ENCODE measurements around the gene ZC3H7B. TPM values are rescaled to one million over a fixed set of nuclear protein-coding genes. Genes with fewer than 3 reads are reported as not detected.
"Not testable (repeated sequence)": the region's sequence is repeated elsewhere in the genome, so short reads cannot be mapped to it uniquely, and the experiment has no call there.

The ZC3H7B gene
- 41.0 TPM for polyA plus RNA-seq (2013, experiment 1 of 2)
- 41.3 TPM for polyA plus RNA-seq (2013, experiment 2 of 2)

GRCh38 chr22:41301085-41302020 is at the start of gene ZC3H7B:
Gene ZC3H7B (plus strand): TSS chr22:41301525. CDS start chr22:41320661, 19,136 bp downstream.
- Histone ChIP-seq H3K9me3 (ENCODE audit: control insufficient read depth, low read length) (no peaks in the 10 kb centered on the region), H3K4me1 (ENCODE audit: control insufficient read depth, insufficient read depth, low read length, poor library complexity, severe bottlenecking) (peaks cover 16% of the 10 kb centered on the region), H3K4me3 (ENCODE audit: extremely low read depth, insufficient read depth, low read length, poor library complexity, severe bottlenecking) (peak within 1 kb of the TSS; percentile 96), H3K27ac (ENCODE audit: low read depth, low read length, severe bottlenecking) (peak within 1 kb of the TSS; percentile 64), H3K36me3 (ENCODE audit: control insufficient read depth, insufficient read depth, low read length) (peaks cover 17% of the 10 kb centered on the region)
- WGBS, 2 experiments (ENCODE audit: insufficient coverage in 2 of 2), result 0 to 1% methylated on average over 36 to 53 of the region's 74 CpGs

DNA sequence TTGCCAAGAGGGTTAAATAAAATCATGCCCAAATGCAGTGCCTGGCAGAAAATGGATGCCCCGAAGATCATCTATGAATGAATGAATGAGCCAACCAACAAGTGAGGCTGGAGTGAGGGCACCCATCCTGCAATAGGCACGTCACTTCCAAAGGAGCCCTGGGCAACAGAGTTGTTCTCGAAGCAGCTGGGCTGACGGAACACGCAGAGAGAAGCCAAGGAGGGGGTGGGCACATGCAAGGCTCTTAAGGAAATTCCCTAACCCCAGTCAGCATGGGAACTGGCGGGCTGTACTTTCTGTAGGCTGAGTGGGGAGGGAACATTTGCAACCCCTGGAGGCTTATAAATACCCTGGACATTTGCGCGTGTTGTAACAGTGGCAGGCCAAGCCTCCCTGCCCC is 49.0 kb upstream of the ZC3H7B start:
- no peak overlapping the region for H3K27ac ChIP-seq (ENCODE audit: low read depth, low read length, severe bottlenecking)
- no peaks in the 10 kb centered on the region for H3K9me3 ChIP-seq (ENCODE audit: control insufficient read depth, low read length)
- peaks cover 97% of the 10 kb centered on the region for H3K36me3 ChIP-seq (ENCODE audit: control insufficient read depth, insufficient read depth, low read length)
- peaks cover 3% of the 10 kb centered on the region for H3K4me1 ChIP-seq (ENCODE audit: control insufficient read depth, insufficient read depth, low read length, poor library complexity, severe bottlenecking)
- WGBS, 2 experiments (ENCODE audit: insufficient coverage in 2 of 2), result 96 to 98% methylated on average over 8 of the region's 8 CpGs
- H3K4me3 ChIP-seq (ENCODE audit: extremely low read depth, insufficient read depth, low read length, poor library complexity, severe bottlenecking), result no peak overlapping the region

- Histone ChIP-seq H3K9me3 (ENCODE audit: control insufficient read depth, low read length) (no peaks in the 10 kb centered on the region), H3K4me3 (ENCODE audit: extremely low read depth, insufficient read depth, low read length, poor library complexity, severe bottlenecking) (no peak overlapping the region), H3K36me3 (ENCODE audit: control insufficient read depth, insufficient read depth, low read length) (peaks cover 95% of the 10 kb centered on the region), H3K27ac (ENCODE audit: low read depth, low read length, severe bottlenecking) (no peak overlapping the region), H3K4me1 (ENCODE audit: control insufficient read depth, insufficient read depth, low read length, poor library complexity, severe bottlenecking) (peaks cover 12% of the 10 kb centered on the region)
- WGBS, 2 experiments (ENCODE audit: insufficient coverage in 2 of 2), result 94 to 98% methylated on average over 5 of the region's 7 CpGs
Observed at GRCh38 chr22:41254230-41254629, 47.1 kb upstream of the ZC3H7B start.

DNA sequence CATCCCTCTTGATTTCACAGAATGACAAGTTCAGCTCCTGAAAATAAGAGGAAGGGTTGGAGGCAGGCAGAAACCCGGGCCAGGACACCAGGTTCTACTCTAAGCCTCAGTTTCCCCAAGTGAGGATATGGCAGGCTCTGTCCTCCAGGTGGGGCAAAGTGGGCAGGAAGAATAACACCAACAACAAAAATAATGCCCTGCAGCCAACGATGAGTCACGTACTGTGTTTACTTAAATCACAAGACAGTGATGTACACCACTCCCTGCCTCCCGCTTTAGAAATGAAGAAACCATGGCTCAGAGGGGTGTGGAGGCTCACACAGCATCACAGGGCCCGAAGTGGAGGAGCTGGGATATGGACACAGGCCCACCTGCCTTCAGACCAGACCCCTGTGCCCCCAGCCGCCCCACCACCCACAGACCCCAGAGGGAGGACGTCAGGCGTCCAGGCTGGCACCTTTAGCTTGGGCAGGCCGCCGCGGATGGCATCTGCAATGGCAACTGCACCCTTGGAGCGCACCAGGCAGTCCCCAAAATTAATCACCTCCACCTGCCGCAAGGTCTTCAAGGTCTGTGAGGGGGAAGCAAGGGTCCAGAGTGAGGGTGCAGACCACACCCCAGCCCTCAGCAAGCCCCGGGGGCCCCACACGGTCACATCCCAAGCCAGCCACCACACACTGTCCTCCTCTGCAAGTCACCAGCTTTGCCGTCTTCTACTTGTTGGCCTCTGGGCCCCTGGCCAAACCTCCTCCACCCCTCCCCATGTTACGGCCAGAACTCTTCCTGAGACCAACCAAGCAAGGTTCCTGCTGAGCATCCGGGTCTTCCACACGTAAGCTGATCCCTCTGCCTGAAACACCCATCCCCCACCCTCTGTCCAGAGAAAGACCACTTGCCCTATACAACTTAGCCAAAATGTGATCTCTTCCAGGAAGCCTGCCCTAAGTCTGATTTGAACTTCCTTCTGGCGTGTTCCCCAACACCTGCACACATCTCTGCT is 44.8 kb upstream of the ZC3H7B start:
- Histone ChIP-seq H3K9me3 (ENCODE audit: control insufficient read depth, low read length) (no peaks in the 10 kb centered on the region), H3K27ac (ENCODE audit: low read depth, low read length, severe bottlenecking) (no peak overlapping the region), H3K36me3 (ENCODE audit: control insufficient read depth, insufficient read depth, low read length) (peaks cover 95% of the 10 kb centered on the region), H3K4me3 (ENCODE audit: extremely low read depth, insufficient read depth, low read length, poor library complexity, severe bottlenecking) (no peak overlapping the region), H3K4me1 (ENCODE audit: control insufficient read depth, insufficient read depth, low read length, poor library complexity, severe bottlenecking) (peaks cover 12% of the 10 kb centered on the region)
- WGBS, 2 experiments (ENCODE audit: insufficient coverage in 2 of 2), result 85 to 86% methylated on average over 9 to 10 of the region's 20 CpGs

DNA sequence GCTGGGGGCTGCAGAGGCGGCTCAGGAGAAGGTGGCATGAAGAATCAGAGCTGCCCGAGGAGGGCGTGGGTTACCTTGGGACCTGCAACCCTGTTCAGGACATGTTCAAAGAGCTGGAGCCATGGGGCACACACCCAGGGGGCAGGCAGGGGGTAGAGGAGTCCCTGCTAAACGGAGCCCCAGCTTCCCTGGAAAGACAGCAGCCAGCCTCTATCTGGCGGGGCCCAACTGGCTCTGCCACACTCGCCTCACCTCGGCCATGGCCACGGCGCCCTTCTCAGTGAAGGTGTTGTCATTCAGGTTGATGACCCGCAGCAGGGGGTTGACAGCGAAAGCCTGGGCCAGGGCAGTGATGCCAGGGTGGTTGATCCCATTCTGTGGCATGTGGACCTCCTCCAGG is 43.6 kb upstream of the ZC3H7B start:
- Histone ChIP-seq H3K9me3 (ENCODE audit: control insufficient read depth, low read length) (no peaks in the 10 kb centered on the region), H3K4me1 (ENCODE audit: control insufficient read depth, insufficient read depth, low read length, poor library complexity, severe bottlenecking) (peaks cover 12% of the 10 kb centered on the region), H3K4me3 (ENCODE audit: extremely low read depth, insufficient read depth, low read length, poor library complexity, severe bottlenecking) (no peak overlapping the region), H3K27ac (ENCODE audit: low read depth, low read length, severe bottlenecking) (no peak overlapping the region), H3K36me3 (ENCODE audit: control insufficient read depth, insufficient read depth, low read length) (peaks cover 96% of the 10 kb centered on the region)
- 93 to 94% methylated on average over 9 to 10 of the region's 11 CpGs for WGBS, 2 experiments (ENCODE audit: insufficient coverage in 2 of 2)

DNA sequence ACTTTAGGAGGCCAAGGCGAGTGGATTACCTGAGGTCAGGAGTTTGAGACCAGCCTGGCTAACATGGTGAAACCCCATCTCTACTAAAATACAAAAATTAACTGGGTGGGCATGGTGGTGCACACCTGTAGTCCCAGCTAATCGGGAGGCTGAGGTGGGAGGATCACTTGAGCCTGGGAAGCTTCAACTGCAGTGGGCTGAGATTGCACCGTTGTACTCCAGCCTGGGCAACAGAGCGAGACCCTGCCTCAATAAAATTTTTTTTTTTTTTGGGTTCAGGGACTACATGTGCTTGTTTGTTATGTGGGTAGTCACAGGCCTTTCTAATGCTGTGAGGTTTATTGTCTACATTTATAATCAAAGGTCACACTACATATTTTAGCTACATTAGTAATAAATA is 41.6 kb upstream of the ZC3H7B start:
- H3K27ac ChIP-seq (ENCODE audit: low read depth, low read length, severe bottlenecking); H3K4me3 ChIP-seq (ENCODE audit: extremely low read depth, insufficient read depth, low read length, poor library complexity, severe bottlenecking); H3K9me3 ChIP-seq (ENCODE audit: control insufficient read depth, low read length): not testable (repeated sequence)
- 94 to 100% methylated on average over 1 to 2 of the region's 4 CpGs for WGBS, 2 experiments (ENCODE audit: insufficient coverage in 2 of 2)
- peaks cover 96% of the 10 kb centered on the region for H3K36me3 ChIP-seq (ENCODE audit: control insufficient read depth, insufficient read depth, low read length)
- peaks cover 12% of the 10 kb centered on the region for H3K4me1 ChIP-seq (ENCODE audit: control insufficient read depth, insufficient read depth, low read length, poor library complexity, severe bottlenecking)

GRCh38 chr22:41260871-41261270 is 40.5 kb upstream of the ZC3H7B start:
- 93 to 97% methylated on average over 6 to 7 of the region's 7 CpGs for WGBS, 2 experiments (ENCODE audit: insufficient coverage in 2 of 2)
- Histone ChIP-seq H3K36me3 (ENCODE audit: control insufficient read depth, insufficient read depth, low read length) (peaks cover 96% of the 10 kb centered on the region), H3K4me3 (ENCODE audit: extremely low read depth, insufficient read depth, low read length, poor library complexity, severe bottlenecking) (no peak overlapping the region), H3K27ac (ENCODE audit: low read depth, low read length, severe bottlenecking) (no peak overlapping the region), H3K9me3 (ENCODE audit: control insufficient read depth, low read length) (no peaks in the 10 kb centered on the region), H3K4me1 (ENCODE audit: control insufficient read depth, insufficient read depth, low read length, poor library complexity, severe bottlenecking) (peaks cover 12% of the 10 kb centered on the region)

- WGBS, 2 experiments (ENCODE audit: insufficient coverage in 2 of 2), result 88 to 95% methylated on average over 8 to 12 of the region's 12 CpGs
- peaks cover 12% of the 10 kb centered on the region for H3K4me1 ChIP-seq (ENCODE audit: control insufficient read depth, insufficient read depth, low read length, poor library complexity, severe bottlenecking)
- no peak overlapping the region for H3K4me3 ChIP-seq (ENCODE audit: extremely low read depth, insufficient read depth, low read length, poor library complexity, severe bottlenecking)
- H3K9me3 ChIP-seq (ENCODE audit: control insufficient read depth, low read length), result no peaks in the 10 kb centered on the region
- H3K27ac ChIP-seq (ENCODE audit: low read depth, low read length, severe bottlenecking), result no peak overlapping the region
- peaks cover 96% of the 10 kb centered on the region for H3K36me3 ChIP-seq (ENCODE audit: control insufficient read depth, insufficient read depth, low read length)
Observed at GRCh38 chr22:41261541-41262249, 39.6 kb upstream of the ZC3H7B start.

DNA sequence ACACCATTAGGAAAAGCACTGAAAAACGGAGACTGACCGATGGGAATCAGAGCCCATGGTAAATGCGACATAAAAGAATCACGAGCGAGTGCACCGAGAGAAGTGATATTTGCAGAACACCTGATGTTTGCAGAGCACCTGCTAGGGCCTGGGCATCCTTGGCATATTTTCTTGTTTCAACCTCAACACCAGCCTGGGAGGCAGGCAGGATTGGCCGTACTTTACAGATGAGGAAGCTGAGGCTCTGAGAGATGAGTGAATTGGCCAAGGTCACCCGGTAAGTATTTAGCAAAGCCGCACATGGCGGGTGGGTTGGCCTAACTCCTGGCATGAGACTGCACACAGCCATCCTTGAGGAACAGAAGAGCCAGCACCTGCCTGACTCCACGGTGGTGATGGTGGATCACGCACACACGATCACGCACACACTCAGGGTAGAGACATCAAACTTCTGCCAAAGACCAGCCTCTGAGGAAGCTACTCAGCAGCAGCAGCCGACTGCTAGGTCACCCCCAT is 39.0 kb upstream of the ZC3H7B start:
- Histone ChIP-seq H3K9me3 (ENCODE audit: control insufficient read depth, low read length) (no peaks in the 10 kb centered on the region), H3K4me3 (ENCODE audit: extremely low read depth, insufficient read depth, low read length, poor library complexity, severe bottlenecking) (no peak overlapping the region), H3K27ac (ENCODE audit: low read depth, low read length, severe bottlenecking) (no peak overlapping the region), H3K4me1 (ENCODE audit: control insufficient read depth, insufficient read depth, low read length, poor library complexity, severe bottlenecking) (peaks cover 10% of the 10 kb centered on the region), H3K36me3 (ENCODE audit: control insufficient read depth, insufficient read depth, low read length) (peaks cover 95% of the 10 kb centered on the region)
- 96 to 98% methylated on average over 15 of the region's 15 CpGs for WGBS, 2 experiments (ENCODE audit: insufficient coverage in 2 of 2)

GRCh38 chr22:41263704-41264103 is 37.6 kb upstream of the ZC3H7B start:
- WGBS, 2 experiments (ENCODE audit: insufficient coverage in 2 of 2), result 100% methylated on average over 2 of the region's 2 CpGs
- Histone ChIP-seq H3K27ac (ENCODE audit: low read depth, low read length, severe bottlenecking) (no peak overlapping the region), H3K36me3 (ENCODE audit: control insufficient read depth, insufficient read depth, low read length) (peaks cover 97% of the 10 kb centered on the region), H3K4me1 (ENCODE audit: control insufficient read depth, insufficient read depth, low read length, poor library complexity, severe bottlenecking) (no peaks in the 10 kb centered on the region), H3K4me3 (ENCODE audit: extremely low read depth, insufficient read depth, low read length, poor library complexity, severe bottlenecking) (no peak overlapping the region), H3K9me3 (ENCODE audit: control insufficient read depth, low read length) (no peaks in the 10 kb centered on the region)
